ENCODE data around the gene GALNT2. TPM values are rescaled to one million over a fixed set of nuclear protein-coding genes. Genes with fewer than 3 reads are reported as not detected.

Gene GALNT2
- total and polyA plus RNA-seq, 4 donors: 47.5 to 182 (median 114) TPM

- TF ChIP-seq REST (IDR thresholded peaks at IDR 0.05): no peak
- no peak for TF ChIP-seq RXRA (IDR thresholded peaks at IDR 0.05)
- no peak for TF ChIP-seq JUND (IDR thresholded peaks at IDR 0.05)
- TF ChIP-seq NR2F2 (IDR thresholded peaks at IDR 0.05): no peak
Observed at GRCh38 chr1:230098723-230099122, 31.7 kb downstream of the GALNT2 start (continued).

GRCh38 chr1:230099465-230099864, 32.4 kb downstream of the GALNT2 start:
- Histone ChIP-seq H3K36me3 (ENCODE audit: control insufficient read depth in 4 of 4, insufficient read depth in 3 of 4, low read depth in 1 of 4, low read length in 3 of 4) (no peaks in the 10 kb centered on the region), H3K27me3 (ENCODE audit: control insufficient read depth in 4 of 4, insufficient read depth in 4 of 4, low read length in 3 of 4) (no peaks in the 10 kb centered on the region), H3K9ac (ENCODE audit: low read depth in 1 of 2, low read length in 2 of 2) (no peak overlapping the region), H3K9me3 (ENCODE audit: control insufficient read depth in 4 of 4, low read length in 3 of 4) (no peaks in the 10 kb centered on the region), H3K27ac (ENCODE audit: low read depth in 1 of 2, low read length in 2 of 2) (no peak overlapping the region), H3K4me1 (ENCODE audit: control insufficient read depth in 4 of 4, insufficient read depth in 4 of 4, low read length in 3 of 4) (peaks cover 8 to 24% (median 19%) of the 10 kb centered on the region in 4 donors), H3K4me3 (ENCODE audit: low read depth in 1 of 3, low read length in 3 of 3) (no peak overlapping the region)
- no peak for DNase-seq (ENCODE audit: low spot score)
- 96% methylated on average over 1 of the region's 1 CpG for WGBS
- TF ChIP-seq RAD21 (IDR thresholded peaks at IDR 0.05) (no peak), JUND (IDR thresholded peaks at IDR 0.05) (no peak), ATF3 (IDR thresholded peaks at IDR 0.05) (no peak), SP1 (IDR thresholded peaks at IDR 0.05) (no peak), GABPA (IDR thresholded peaks at IDR 0.05 in 1 of 2, conservative IDR thresholded peaks at IDR 0.05 in 1 of 2) (no peak), HNF4A (conservative IDR thresholded peaks at IDR 0.05) (no peak), TAF1 (conservative IDR thresholded peaks at IDR 0.05) (no peak), REST (IDR thresholded peaks at IDR 0.05) (no peak), YY1 (IDR thresholded peaks at IDR 0.05) (no peak), ZBTB33 (IDR thresholded peaks at IDR 0.05) (no peak), RXRA (IDR thresholded peaks at IDR 0.05) (no peak), FOXA2 (IDR thresholded peaks at IDR 0.05) (no peak), CTCF (IDR thresholded peaks at IDR 0.05; ENCODE audit: low read depth, low read length, missing input control) (no peak), NR2F2 (IDR thresholded peaks at IDR 0.05) (no peak), FOXA1 (IDR thresholded peaks at IDR 0.05) (no peak), MAX (IDR thresholded peaks at IDR 0.05) (no peak)
